DOHH2 (cell line): Measurements from ENCODE around the gene ACAD11.

ENCODE experiments used
- EZH2phosphoT487 ChIP-seq: fragments of 200-600 bp; sonication (generic); IDR thresholded peaks from 2 replicates; pipeline ENCODE4 v1.6.1; 2017; ENCODE audit warnings: borderline replicate concordance, mild to moderate bottlenecking, antibody characterized with exemption, low read length, moderate library complexity, mixed read lengths
- TF ChIP-seq, protein P1 (sequence below): fragments of 200-600 bp; sonication (generic); IDR thresholded peaks from one replicate; pipeline ENCODE4 v1.5.1; 2014; ENCODE audit warnings: antibody characterized with exemption, mild to moderate bottlenecking, low read depth, low read length; ENCODE audit not compliant: poor library complexity, severe bottlenecking

DNA sequence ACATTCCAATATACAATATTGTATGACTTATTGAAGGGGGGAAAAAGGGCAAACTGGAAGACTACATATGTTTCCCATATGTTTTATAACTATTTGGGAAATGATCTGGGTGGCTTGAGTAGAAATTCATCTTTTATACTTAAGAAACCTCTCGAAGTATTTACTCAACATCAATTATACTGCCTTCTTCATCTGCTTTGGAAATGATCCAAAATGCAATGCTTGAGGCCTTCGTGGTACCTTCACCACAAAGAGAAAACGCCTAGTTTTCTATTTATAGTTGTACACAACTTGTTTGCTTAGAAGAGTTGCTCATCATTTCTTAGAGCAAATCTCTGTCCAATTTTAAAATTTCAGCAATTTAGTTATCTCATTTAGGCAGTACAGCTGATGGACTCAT is 43.7 kb downstream of the ACAD11 start:
- TF ChIP-seq, protein P1, sequence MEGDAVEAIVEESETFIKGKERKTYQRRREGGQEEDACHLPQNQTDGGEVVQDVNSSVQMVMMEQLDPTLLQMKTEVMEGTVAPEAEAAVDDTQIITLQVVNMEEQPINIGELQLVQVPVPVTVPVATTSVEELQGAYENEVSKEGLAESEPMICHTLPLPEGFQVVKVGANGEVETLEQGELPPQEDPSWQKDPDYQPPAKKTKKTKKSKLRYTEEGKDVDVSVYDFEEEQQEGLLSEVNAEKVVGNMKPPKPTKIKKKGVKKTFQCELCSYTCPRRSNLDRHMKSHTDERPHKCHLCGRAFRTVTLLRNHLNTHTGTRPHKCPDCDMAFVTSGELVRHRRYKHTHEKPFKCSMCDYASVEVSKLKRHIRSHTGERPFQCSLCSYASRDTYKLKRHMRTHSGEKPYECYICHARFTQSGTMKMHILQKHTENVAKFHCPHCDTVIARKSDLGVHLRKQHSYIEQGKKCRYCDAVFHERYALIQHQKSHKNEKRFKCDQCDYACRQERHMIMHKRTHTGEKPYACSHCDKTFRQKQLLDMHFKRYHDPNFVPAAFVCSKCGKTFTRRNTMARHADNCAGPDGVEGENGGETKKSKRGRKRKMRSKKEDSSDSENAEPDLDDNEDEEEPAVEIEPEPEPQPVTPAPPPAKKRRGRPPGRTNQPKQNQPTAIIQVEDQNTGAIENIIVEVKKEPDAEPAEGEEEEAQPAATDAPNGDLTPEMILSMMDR = no peak
- no peak for TF ChIP-seq EZH2phosphoT487
